Lower leg skin (tissue), 3 donors: ENCODE measurements around the gene PCSK6.

Experiments used
- POLR2A ChIP-seq, 2 donors: fragments of 450-650 bp; IDR thresholded peaks; one replicate each; pipeline ENCODE4 v1.6.1; 2016 to 2017; ENCODE audit warnings: antibody characterized with exemption in 2 of 2, mild to moderate bottlenecking in 1 of 2, moderate library complexity in 1 of 2
- TF ChIP-seq, protein P1 (sequence below), 3 donors: fragments of 450-650 bp; IDR thresholded peaks; one replicate each; pipeline ENCODE4 v1.5.1; 2016; ENCODE audit warnings: antibody characterized with exemption in 3 of 3, mild to moderate bottlenecking in 3 of 3, moderate library complexity in 2 of 3

DNA sequence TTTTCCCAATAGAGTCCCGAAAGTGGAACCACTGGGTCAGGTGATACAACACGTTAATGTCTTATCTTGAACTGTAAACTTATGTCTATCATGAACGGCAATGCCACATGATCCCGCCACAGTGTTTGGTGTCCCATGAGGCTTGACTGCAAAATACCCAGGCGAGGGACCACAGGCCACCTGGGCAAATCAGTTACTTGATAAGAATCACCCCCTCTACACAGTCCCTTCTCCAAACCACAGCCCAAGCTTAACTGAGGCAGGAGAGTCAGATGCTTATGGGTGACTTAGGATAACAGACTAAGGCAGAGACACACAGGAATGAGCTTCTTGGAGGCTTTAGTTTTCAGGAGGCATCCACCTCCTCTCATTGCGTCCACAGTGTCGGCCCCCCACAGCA, 151.5 kb downstream of the PCSK6 start:
- TF ChIP-seq, protein P1, sequence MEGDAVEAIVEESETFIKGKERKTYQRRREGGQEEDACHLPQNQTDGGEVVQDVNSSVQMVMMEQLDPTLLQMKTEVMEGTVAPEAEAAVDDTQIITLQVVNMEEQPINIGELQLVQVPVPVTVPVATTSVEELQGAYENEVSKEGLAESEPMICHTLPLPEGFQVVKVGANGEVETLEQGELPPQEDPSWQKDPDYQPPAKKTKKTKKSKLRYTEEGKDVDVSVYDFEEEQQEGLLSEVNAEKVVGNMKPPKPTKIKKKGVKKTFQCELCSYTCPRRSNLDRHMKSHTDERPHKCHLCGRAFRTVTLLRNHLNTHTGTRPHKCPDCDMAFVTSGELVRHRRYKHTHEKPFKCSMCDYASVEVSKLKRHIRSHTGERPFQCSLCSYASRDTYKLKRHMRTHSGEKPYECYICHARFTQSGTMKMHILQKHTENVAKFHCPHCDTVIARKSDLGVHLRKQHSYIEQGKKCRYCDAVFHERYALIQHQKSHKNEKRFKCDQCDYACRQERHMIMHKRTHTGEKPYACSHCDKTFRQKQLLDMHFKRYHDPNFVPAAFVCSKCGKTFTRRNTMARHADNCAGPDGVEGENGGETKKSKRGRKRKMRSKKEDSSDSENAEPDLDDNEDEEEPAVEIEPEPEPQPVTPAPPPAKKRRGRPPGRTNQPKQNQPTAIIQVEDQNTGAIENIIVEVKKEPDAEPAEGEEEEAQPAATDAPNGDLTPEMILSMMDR (IDR thresholded peaks at IDR 0.05), result no peak
- TF ChIP-seq POLR2A (IDR thresholded peaks at IDR 0.05), result no peak
